Body of pancreas (tissue), 4 donors: ENCODE results near the gene ALDH1L2.

Experiments used
- CTCF ChIP-seq, 7 experiments: fragments of 450-650 bp in 4 of 7; fragments of 200-600 bp in 3 of 7; sonication (generic) in 3 of 7; IDR thresholded peaks; one replicate each; pipeline ENCODE4 v1.5.1; 2016 to 2019; ENCODE audit warnings: antibody characterized with exemption in 7 of 7
- POLR2A ChIP-seq, 3 donors: fragments of 450-650 bp; IDR thresholded peaks; one replicate each; pipeline ENCODE4 v1.6.1; 2016; ENCODE audit warnings: antibody characterized with exemption in 3 of 3, mild to moderate bottlenecking in 2 of 3

GRCh38 chr12:105020241-105020962 lies 63.9 kb downstream of the ALDH1L2 start:
- TF ChIP-seq CTCF (IDR thresholded peaks at IDR 0.05) (no peak), POLR2A (IDR thresholded peaks at IDR 0.05) (no peak)
